Fibroblast of lung (primary cell): ENCODE data around the gene TSPAN1.

Experiments
- EZH2 ChIP-seq: IDR thresholded peaks from 2 replicates; pipeline ENCODE4 v1.5.1; 2012; ENCODE audit warnings: low read length, control low read depth, mild to moderate bottlenecking; ENCODE audit errors: missing control alignments
- TF ChIP-seq, protein P1 (sequence below), 2 donors: IDR thresholded peaks in 1 of 2; conservative IDR thresholded peaks in 1 of 2; 1 replicate in 1 of 2; 2 replicates in 1 of 2; pipeline ENCODE4 v1.5.1; 2011 to 2012; ENCODE audit warnings: low read length in 2 of 2, control low read depth in 1 of 2, inconsistent platforms in 1 of 2, low read depth in 1 of 2, mild to moderate bottlenecking in 1 of 2

DNA sequence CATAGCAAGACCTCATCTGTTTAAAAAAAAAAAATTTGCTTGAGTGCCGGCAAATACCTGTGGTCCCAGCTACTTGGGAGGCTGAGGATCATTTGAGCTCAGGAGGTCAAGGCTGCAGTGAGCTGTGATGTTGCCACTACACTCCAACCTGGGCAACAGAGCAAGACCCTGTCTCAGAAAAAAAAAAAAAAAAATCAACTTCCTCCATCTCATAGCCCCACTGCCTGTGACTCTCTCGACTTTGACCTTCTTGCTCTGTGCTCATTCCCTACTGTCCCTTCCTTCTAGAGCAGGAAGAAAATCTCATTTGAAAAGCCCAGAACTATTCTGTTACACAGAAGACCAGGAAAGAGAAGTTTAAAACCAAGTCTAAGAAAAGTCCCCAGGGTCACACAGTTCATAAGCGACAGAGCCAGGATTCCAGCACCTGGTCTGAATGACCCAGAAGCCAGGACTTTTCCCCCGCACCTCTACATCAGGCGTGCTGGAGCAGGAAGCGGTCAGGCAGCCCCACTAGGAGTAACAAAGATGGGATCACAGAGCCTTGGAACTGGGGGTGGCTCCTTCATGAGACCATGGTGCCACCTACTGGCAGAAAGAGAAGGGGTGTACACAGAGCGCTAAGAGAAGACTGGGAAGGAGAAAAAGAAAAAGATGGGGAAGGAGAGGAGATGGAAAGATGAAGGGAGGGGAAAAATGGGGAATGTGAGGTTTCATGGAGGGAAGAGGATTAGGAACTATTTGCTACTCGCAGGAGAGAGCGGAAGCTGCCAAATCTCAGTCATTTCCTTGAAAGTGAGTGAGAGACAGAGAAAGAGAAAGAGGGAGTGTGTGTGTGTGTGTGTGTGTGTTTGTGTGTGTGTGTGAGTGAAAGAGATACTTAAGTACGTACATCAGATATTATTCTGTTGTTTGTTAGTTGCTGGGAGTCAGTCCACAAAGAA lies 4.5 kb downstream of the TSPAN1 start:
- TF ChIP-seq, protein P1, sequence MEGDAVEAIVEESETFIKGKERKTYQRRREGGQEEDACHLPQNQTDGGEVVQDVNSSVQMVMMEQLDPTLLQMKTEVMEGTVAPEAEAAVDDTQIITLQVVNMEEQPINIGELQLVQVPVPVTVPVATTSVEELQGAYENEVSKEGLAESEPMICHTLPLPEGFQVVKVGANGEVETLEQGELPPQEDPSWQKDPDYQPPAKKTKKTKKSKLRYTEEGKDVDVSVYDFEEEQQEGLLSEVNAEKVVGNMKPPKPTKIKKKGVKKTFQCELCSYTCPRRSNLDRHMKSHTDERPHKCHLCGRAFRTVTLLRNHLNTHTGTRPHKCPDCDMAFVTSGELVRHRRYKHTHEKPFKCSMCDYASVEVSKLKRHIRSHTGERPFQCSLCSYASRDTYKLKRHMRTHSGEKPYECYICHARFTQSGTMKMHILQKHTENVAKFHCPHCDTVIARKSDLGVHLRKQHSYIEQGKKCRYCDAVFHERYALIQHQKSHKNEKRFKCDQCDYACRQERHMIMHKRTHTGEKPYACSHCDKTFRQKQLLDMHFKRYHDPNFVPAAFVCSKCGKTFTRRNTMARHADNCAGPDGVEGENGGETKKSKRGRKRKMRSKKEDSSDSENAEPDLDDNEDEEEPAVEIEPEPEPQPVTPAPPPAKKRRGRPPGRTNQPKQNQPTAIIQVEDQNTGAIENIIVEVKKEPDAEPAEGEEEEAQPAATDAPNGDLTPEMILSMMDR (conservative IDR thresholded peaks at IDR 0.05 in 1 of 2, IDR thresholded peaks at IDR 0.05 in 1 of 2; ENCODE audit: low read depth in 1 of 2, low read length in 2 of 2) = peak; percentile 87 to 97
- no peak for TF ChIP-seq EZH2
